Smooth muscle cell (in vitro differentiated cells): Measurements from ENCODE around the gene ZNF579. TPM values are rescaled to one million over a fixed set of nuclear protein-coding genes. Genes with fewer than 3 reads are reported as not detected.

Experiments
- DNase-seq: peaks from one replicate; lab custom pipeline; 2025; ENCODE audit not compliant: unreplicated experiment; lab: John Stamatoyannopoulos, UW
- H2AFZ ChIP-seq: fragments of 200-600 bp; sonication (generic); 2 replicates; pipeline ENCODE4 v1.6.0; 2016; ENCODE audit warnings: antibody characterized with exemption, low read depth, mild to moderate bottlenecking
- H3F3A ChIP-seq: fragments of 200-600 bp; sonication (generic); 2 replicates; pipeline ENCODE4 v1.6.0; 2017; ENCODE audit warnings: antibody characterized with exemption, low read depth
- H3K27ac ChIP-seq: fragments of 200-600 bp; sonication (generic); 2 replicates; pipeline ENCODE4 v1.5.1; 2016; ENCODE audit warnings: low read depth, mild to moderate bottlenecking
- H3K27me3 ChIP-seq: fragments of 200-600 bp; sonication (generic); 2 replicates; pipeline ENCODE4 v1.6.1; 2016; ENCODE audit warnings: low read depth, mild to moderate bottlenecking
- H3K36me3 ChIP-seq: fragments of 200-600 bp; sonication (generic); 2 replicates; pipeline ENCODE4 v1.5.1; 2016; ENCODE audit warnings: low read depth
- H3K4me1 ChIP-seq: fragments of 200-600 bp; sonication (generic); 2 replicates; pipeline ENCODE4 v1.5.1; 2016; ENCODE audit warnings: low read depth
- H3K4me2 ChIP-seq: fragments of 200-600 bp; sonication (generic); 2 replicates; pipeline ENCODE4 v1.6.0; 2016; ENCODE audit warnings: mild to moderate bottlenecking
- H3K4me3 ChIP-seq: fragments of 200-600 bp; sonication (generic); 2 replicates; pipeline ENCODE4 v1.5.1; 2016; ENCODE audit warnings: mild to moderate bottlenecking
- H3K79me2 ChIP-seq: fragments of 200-600 bp; sonication (generic); 2 replicates; pipeline ENCODE4 v1.6.0; 2016; ENCODE audit warnings: low read depth, mild to moderate bottlenecking
- H3K9ac ChIP-seq: fragments of 200-600 bp; sonication (generic); 2 replicates; pipeline ENCODE4 v1.6.0; 2016; ENCODE audit warnings: low read depth
- H3K9me3 ChIP-seq: fragments of 200-600 bp; sonication (generic); replicated peaks from 2 replicates; pipeline ENCODE4 v1.5.1; 2016; ENCODE audit warnings: low read depth
- H4K20me1 ChIP-seq: fragments of 200-600 bp; sonication (generic); 2 replicates; pipeline ENCODE4 v1.6.0; 2016; ENCODE audit warnings: low read depth
- CTCF ChIP-seq: fragments of 200-600 bp; sonication (generic); IDR thresholded peaks from 2 replicates; pipeline ENCODE4 v1.5.1; 2017; ENCODE audit warnings: borderline replicate concordance, mild to moderate bottlenecking, antibody characterized with exemption; ENCODE audit not compliant: insufficient read depth, poor library complexity, severe bottlenecking
- WGBS: methylation state at CpG from one replicate; pipeline ENCODE4 v1.1.7; 2016; ENCODE audit warnings: low lambda C conversion rate; 5-methylcytosine and 5-hydroxymethylcytosine counted together
- polyA plus RNA-seq: library from polyadenylated mRNA; unstranded; fragments of >200 nt; fragmentation: Nextera tagmentation; extraction: Ambion mirVana; gene quantifications from 2 replicates; pipeline ENCODE4 v1.2.1, GENCODE V29; 2016
- total RNA-seq: library from RNA; depleted of rRNA; stranded (reverse); fragments of >200 nt; gene quantifications from 2 replicates; pipeline ENCODE4 v1.2.3, GENCODE V29; 2014

Gene ZNF579
- total and polyA plus RNA-seq, 2 experiments from 2014 or later, result 4.2 to 15.1 TPM

- H3K9ac ChIP-seq, result peak overlapping the region; percentile 53
- WGBS, result 91% methylated on average over 9 of the region's 9 CpGs
Measured at GRCh38 chr19:55606817-55607216, 26.2 kb upstream of the ZNF579 start.

DNA sequence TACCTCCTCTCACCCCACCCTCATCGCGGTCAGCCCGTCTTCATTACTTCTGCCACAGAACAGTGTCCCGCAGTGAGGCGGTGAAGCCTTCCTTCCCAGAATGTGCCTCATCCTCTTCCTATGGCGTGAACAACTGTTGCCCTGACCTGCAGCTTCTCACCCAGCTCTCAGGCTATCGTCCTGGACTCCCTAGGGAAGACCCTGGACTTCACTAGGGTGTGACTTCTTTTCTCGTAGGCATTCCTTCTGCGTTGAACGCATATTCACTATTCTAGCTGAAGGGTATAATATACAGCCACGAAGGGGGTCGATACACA is 25.8 kb upstream of the ZNF579 start:
- Histone ChIP-seq H2AFZ (no peak overlapping the region), H3K4me3 (peak overlapping the region; percentile 80), H3K27me3 (no peaks in the 10 kb centered on the region), H3K9me3 (no peaks in the 10 kb centered on the region), H3K36me3 (no peaks in the 10 kb centered on the region), H3K9ac (peak overlapping the region; percentile 53), H3K4me2 (peak overlapping the region; percentile 88), H3K4me1 (peaks cover 10% of the 10 kb centered on the region), H4K20me1 (peaks cover 33% of the 10 kb centered on the region), H3K27ac (peak overlapping the region; percentile 69), H3K79me2 (peaks cover 43% of the 10 kb centered on the region), H3F3A (peaks cover 8% of the 10 kb centered on the region)
- DNase-seq, result no peak
- no peak for TF ChIP-seq CTCF
- WGBS, result 31% methylated on average over 12 of the region's 12 CpGs

More at GRCh38 chr19:55606817-55607216, 26.2 kb upstream of the ZNF579 start:
- peak overlapping the region; percentile 69 for H3K27ac ChIP-seq
- no peak for TF ChIP-seq CTCF
- peaks cover 10% of the 10 kb centered on the region for H3K4me1 ChIP-seq
- no peak for DNase-seq
- peaks cover 43% of the 10 kb centered on the region for H3K79me2 ChIP-seq
- H3F3A ChIP-seq, result peaks cover 7% of the 10 kb centered on the region
- H3K4me2 ChIP-seq, result peak overlapping the region; percentile 88
- no peaks in the 10 kb centered on the region for H3K9me3 ChIP-seq
- no peaks in the 10 kb centered on the region for H3K27me3 ChIP-seq
- peaks cover 37% of the 10 kb centered on the region for H4K20me1 ChIP-seq
- no peaks in the 10 kb centered on the region for H3K36me3 ChIP-seq
- H3K4me3 ChIP-seq, result peak overlapping the region; percentile 80
- no peak overlapping the region for H2AFZ ChIP-seq

GRCh38 chr19:55605637-55606470 is 25.2 kb upstream of the ZNF579 start, which contains the start of gene ZNF865:
TSS of gene ZNF865 (plus strand) at chr19:55605647. CDS start at chr19:55613619, 7,972 bp downstream.
- WGBS, result 2% methylated on average over 20 of the region's 44 CpGs

More at GRCh38 chr19:55605637-55606470, 25.2 kb upstream of the ZNF579 start, which contains the start of gene ZNF865:
- Histone ChIP-seq H2AFZ (no peak within 1 kb of the TSS), H3K27me3 (no peaks in the 10 kb centered on the region), H3K9me3 (no peaks in the 10 kb centered on the region), H3F3A (peaks cover 14% of the 10 kb centered on the region), H3K4me1 (peaks cover 13% of the 10 kb centered on the region), H3K4me2 (peak within 1 kb of the TSS; percentile 88), H3K36me3 (no peaks in the 10 kb centered on the region), H3K79me2 (peaks cover 41% of the 10 kb centered on the region), H3K27ac (peak within 1 kb of the TSS; percentile 85), H3K9ac (peak within 1 kb of the TSS; percentile 88), H3K4me3 (peak within 1 kb of the TSS; percentile 80), H4K20me1 (peaks cover 29% of the 10 kb centered on the region)
- TF ChIP-seq CTCF, result peak; percentile 60
- peak; percentile 55 for DNase-seq
